Activated CD8-positive, alpha-beta T cell treated with anti-CD3 and anti-CD28 coated beads for 36 hours (primary cell): ENCODE data around the gene MORC2. TPM values are rescaled to one million over a fixed set of nuclear protein-coding genes. Genes with fewer than 3 reads are reported as not detected.
A peak's percentile ranks its signal among the peaks of the same experiment; 100 is the strongest.

ENCODE experiments used
- ATAC-seq: fragments of 200-7000 bp; cut with Tn5 transposase; one replicate; pipeline ENCODE4 v1.10.0; 2021; ENCODE audit warnings: mild to moderate bottlenecking, moderate library complexity
- CTCF ChIA-PET: fragments of 350-600 bp; sonication (Branson Sonifier 250); formaldehyde crosslinking; loops from one replicate; lab custom pipeline; 2021; ENCODE audit warnings: antibody characterized with exemption; lab: Charles Lee
- POLR2A ChIA-PET: fragments of 350-600 bp; sonication (Branson Sonifier 250); formaldehyde crosslinking; loops from one replicate; lab custom pipeline; 2021; ENCODE audit warnings: antibody characterized with exemption; lab: Charles Lee
- DNase-seq: peaks from one replicate; pipeline ENCODE4 v3.0.0-alpha.2; 2020
- H3K27ac Mint-ChIP-seq: one replicate; pipeline ENCODE4 v1.8.0; 2021; ENCODE audit warnings: mild to moderate bottlenecking, mixed read lengths
- H3K27me3 Mint-ChIP-seq: one replicate; pipeline ENCODE4 v1.8.0; 2021; ENCODE audit warnings: mixed read lengths
- H3K36me3 Mint-ChIP-seq: one replicate; pipeline ENCODE4 v1.8.0; 2021; ENCODE audit warnings: low read depth, mixed read lengths
- H3K4me1 Mint-ChIP-seq: one replicate; pipeline ENCODE4 v1.8.0; 2021; ENCODE audit warnings: low read depth, mixed read lengths
- H3K4me3 Mint-ChIP-seq: one replicate; pipeline ENCODE4 v1.8.0; 2021; ENCODE audit warnings: mild to moderate bottlenecking, moderate library complexity, mixed read lengths
- H3K9me3 Mint-ChIP-seq: one replicate; pipeline ENCODE4 v1.8.0; 2021; ENCODE audit warnings: mixed read lengths
- CTCF ChIP-seq: fragments of 200-600 bp; IDR thresholded peaks from one replicate; pipeline ENCODE4 v1.8.0; 2022; ENCODE audit warnings: antibody characterized with exemption, mild to moderate bottlenecking
- intact Hi-C: fragments of 100-400 bp; cut with micrococcal nuclease; formaldehyde crosslinking; loops from one replicate; pipeline ENCODE4 v1.10.0; 2022
- total RNA-seq, 2 experiments: library from RNA; stranded (reverse); gene quantifications; one replicate each; pipeline ENCODE4 v1.2.3, GENCODE V29; 2021

Gene MORC2
- total RNA-seq, 2 experiments from 2014 or later: 20.8 to 23.0 TPM

- ATAC-seq: no peak
- peak overlapping the region; percentile 88 for H3K27ac Mint-ChIP-seq
- no peaks in the 10 kb centered on the region for H3K27me3 Mint-ChIP-seq
- intact Hi-C loops: loop anchor here (2.0 to 10.0 kb wide), 2 partner anchors 158 to 296 kb away; no protein-coding TSS in a partner anchor
- ChIA-PET CTCF (interaction anchor here (0.6 to 3.4 kb wide), 24 partner anchors 10 to 1168 kb away, joined by 3 to 25 read pairs (median 4); partner anchors contain the start of genes SELENOM, SLC35E4 and SMTN), POLR2A (interaction anchor here (1.3 to 2.3 kb wide), 3 partner anchors 46 to 164 kb away, joined by 5 to 6 read pairs (median 6); no protein-coding TSS in a partner anchor)
- TF ChIP-seq CTCF: no peak
- peak; percentile 24 for DNase-seq
- peaks cover 27% of the 10 kb centered on the region for H3K36me3 Mint-ChIP-seq
- peaks cover 15% of the 10 kb centered on the region for H3K4me1 Mint-ChIP-seq
- peak overlapping the region; percentile 73 for H3K4me3 Mint-ChIP-seq
- no peaks in the 10 kb centered on the region for H3K9me3 Mint-ChIP-seq
Measured at GRCh38 chr22:30921108-30921507, 47.5 kb downstream of the MORC2 start.

GRCh38 chr22:30920407-30920806 lies 48.2 kb downstream of the MORC2 start:
- DNase-seq (peak; percentile 93), ATAC-seq (peak; percentile 79)
- Mint-ChIP-seq H3K27ac (peak overlapping the region; percentile 56), H3K4me1 (peaks cover 15% of the 10 kb centered on the region), H3K4me3 (peak overlapping the region; percentile 73), H3K9me3 (no peaks in the 10 kb centered on the region), H3K36me3 (peaks cover 22% of the 10 kb centered on the region), H3K27me3 (no peaks in the 10 kb centered on the region)
- intact Hi-C loops: loop anchor here (2.0 to 10.0 kb wide), 2 partner anchors 158 to 296 kb away; no protein-coding TSS in a partner anchor
- TF ChIP-seq CTCF: peak; percentile 99
- ChIA-PET CTCF (interaction anchor here (0.6 to 3.4 kb wide), 30 partner anchors 10 to 658 kb away, joined by 3 to 25 read pairs (median 4); partner anchors contain the start of genes SLC35E4 and SMTN), POLR2A (interaction anchor here (0.6 to 1.8 kb wide), 2 partner anchors 42 to 165 kb away, joined by 3 to 6 read pairs; no protein-coding TSS in a partner anchor)

GRCh38 chr22:30919973-30920372 lies 48.6 kb downstream of the MORC2 start:
- Mint-ChIP-seq H3K4me3 (peak overlapping the region; percentile 73), H3K27ac (no peak overlapping the region), H3K27me3 (no peaks in the 10 kb centered on the region), H3K36me3 (peaks cover 20% of the 10 kb centered on the region), H3K4me1 (peaks cover 15% of the 10 kb centered on the region), H3K9me3 (no peaks in the 10 kb centered on the region)
- DNase-seq (no peak), ATAC-seq (no peak)
- TF ChIP-seq CTCF: no peak
- CTCF ChIA-PET: interaction anchor here (0.6 to 3.4 kb wide), 30 partner anchors 9 to 658 kb away, joined by 3 to 25 read pairs (median 4); partner anchors contain the start of genes SLC35E4, SMTN and TUG1
- intact Hi-C loops: loop anchor here (2.0 to 10.0 kb wide), 2 partner anchors 157 to 295 kb away; no protein-coding TSS in a partner anchor
- POLR2A ChIA-PET: interaction anchor here (0.6 to 0.8 kb wide), 2 partner anchors 41 to 165 kb away, joined by 3 read pairs; no protein-coding TSS in a partner anchor

GRCh38 chr22:30918761-30919160 lies 49.8 kb downstream of the MORC2 start:
- intact Hi-C loops: no loop called here
- DNase-seq (no peak), ATAC-seq (no peak)
- Mint-ChIP-seq H3K9me3 (no peaks in the 10 kb centered on the region), H3K27ac (no peak overlapping the region), H3K27me3 (no peaks in the 10 kb centered on the region), H3K36me3 (peaks cover 12% of the 10 kb centered on the region), H3K4me3 (no peak overlapping the region), H3K4me1 (peaks cover 15% of the 10 kb centered on the region)
- ChIA-PET CTCF (interaction anchor here (1.2 to 3.4 kb wide), 6 partner anchors 10 to 284 kb away, joined by 3 to 25 read pairs (median 12); partner anchors contain the start of gene SLC35E4), POLR2A (interaction anchor here (0.9 kb wide), 1 partner anchor 22 kb away, joined by 3 read pairs; no protein-coding TSS in a partner anchor)
- no peak for TF ChIP-seq CTCF

- POLR2A ChIA-PET: no interaction called here
- no peak for TF ChIP-seq CTCF
Measured at GRCh38 chr22:30910358-30910757, 58.2 kb downstream of the MORC2 start.

More at GRCh38 chr22:30910358-30910757, 58.2 kb downstream of the MORC2 start:
- intact Hi-C loops: no loop called here
- no peak overlapping the region for H3K27ac Mint-ChIP-seq
- peaks cover 2% of the 10 kb centered on the region for H3K36me3 Mint-ChIP-seq
- no peaks in the 10 kb centered on the region for H3K27me3 Mint-ChIP-seq
- CTCF ChIA-PET: interaction anchor here (1.0 to 3.0 kb wide), 3 partner anchors 10 to 147 kb away, joined by 5 to 13 read pairs (median 7); no protein-coding TSS in a partner anchor
- ATAC-seq: no peak
- DNase-seq: no peak
- H3K9me3 Mint-ChIP-seq: no peaks in the 10 kb centered on the region
- H3K4me3 Mint-ChIP-seq: no peak overlapping the region
- H3K4me1 Mint-ChIP-seq: no peaks in the 10 kb centered on the region
